ENCODE data around the gene MAP3K1. TPM values are rescaled to one million over a fixed set of nuclear protein-coding genes. Genes with fewer than 3 reads are reported as not detected.
"Not testable (repeated sequence)": the region's sequence is repeated elsewhere in the genome, so short reads cannot be mapped to it uniquely, and the experiment has no call there.

MAP3K1 gene
- 10 to 100 TPM; 63.7 to 92.8 (median 68.9) TPM for total RNA-seq

DNA sequence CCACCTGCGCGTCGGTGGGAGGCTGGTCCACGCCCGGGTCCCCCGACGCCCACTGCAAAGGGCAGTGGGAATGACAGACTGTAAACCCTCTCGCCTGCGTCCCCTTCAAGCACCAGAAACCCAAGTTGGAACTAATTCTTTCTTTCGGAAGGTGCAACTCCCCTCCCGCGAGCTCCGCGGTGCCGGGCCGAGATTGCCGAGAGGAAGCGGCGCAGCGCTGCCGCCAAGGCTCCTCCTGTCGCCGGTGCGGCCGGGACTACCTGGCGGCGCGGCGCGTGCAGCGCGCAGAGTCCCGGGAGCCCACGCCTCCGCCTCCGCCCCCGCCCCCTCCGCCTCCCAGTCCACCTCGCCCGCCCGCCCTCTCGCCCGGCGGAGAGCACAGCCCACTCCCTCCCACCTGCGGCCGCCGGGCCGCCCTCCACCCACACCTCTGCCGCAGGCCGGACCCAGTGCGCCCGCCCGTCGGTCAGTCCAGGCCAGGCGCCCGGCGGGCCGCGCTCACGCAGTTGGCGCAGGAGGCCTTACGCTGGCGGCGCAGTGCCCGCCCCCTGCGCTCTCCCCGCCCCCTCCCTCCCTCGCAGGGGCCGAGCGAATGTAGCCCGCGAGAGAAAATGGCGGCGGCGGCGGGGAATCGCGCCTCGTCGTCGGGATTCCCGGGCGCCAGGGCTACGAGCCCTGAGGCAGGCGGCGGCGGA, at the start of gene MAP3K1:
Gene MAP3K1, plus strand, starts transcription at position 587 of the 695 bp plus-strand sequence. Its CDS starts 25 bp downstream, at position 612.
- H3K4me3 ChIP-seq (ENCODE audit: low read depth, poor library complexity, severe bottlenecking): peak within 1 kb of the TSS; percentile 80
- TF ChIP-seq, protein P1, sequence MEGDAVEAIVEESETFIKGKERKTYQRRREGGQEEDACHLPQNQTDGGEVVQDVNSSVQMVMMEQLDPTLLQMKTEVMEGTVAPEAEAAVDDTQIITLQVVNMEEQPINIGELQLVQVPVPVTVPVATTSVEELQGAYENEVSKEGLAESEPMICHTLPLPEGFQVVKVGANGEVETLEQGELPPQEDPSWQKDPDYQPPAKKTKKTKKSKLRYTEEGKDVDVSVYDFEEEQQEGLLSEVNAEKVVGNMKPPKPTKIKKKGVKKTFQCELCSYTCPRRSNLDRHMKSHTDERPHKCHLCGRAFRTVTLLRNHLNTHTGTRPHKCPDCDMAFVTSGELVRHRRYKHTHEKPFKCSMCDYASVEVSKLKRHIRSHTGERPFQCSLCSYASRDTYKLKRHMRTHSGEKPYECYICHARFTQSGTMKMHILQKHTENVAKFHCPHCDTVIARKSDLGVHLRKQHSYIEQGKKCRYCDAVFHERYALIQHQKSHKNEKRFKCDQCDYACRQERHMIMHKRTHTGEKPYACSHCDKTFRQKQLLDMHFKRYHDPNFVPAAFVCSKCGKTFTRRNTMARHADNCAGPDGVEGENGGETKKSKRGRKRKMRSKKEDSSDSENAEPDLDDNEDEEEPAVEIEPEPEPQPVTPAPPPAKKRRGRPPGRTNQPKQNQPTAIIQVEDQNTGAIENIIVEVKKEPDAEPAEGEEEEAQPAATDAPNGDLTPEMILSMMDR (IDR thresholded peaks at IDR 0.05): no peak
- TF ChIP-seq POLR2A (IDR thresholded peaks at IDR 0.05): no peak
- DNase-seq (ENCODE audit: low spot score in 2 of 2): peak; percentile 72 to 96
- intact Hi-C loops (cut with DNase I; ENCODE audit: low total_unique reads): loop anchor here (10.0 kb wide), 1 partner anchor 360 kb away; the partner anchor contains the start of gene GPBP1
- WGBS, 2 donors: 0% methylated on average over 26 to 55 of the region's 87 CpGs

DNA sequence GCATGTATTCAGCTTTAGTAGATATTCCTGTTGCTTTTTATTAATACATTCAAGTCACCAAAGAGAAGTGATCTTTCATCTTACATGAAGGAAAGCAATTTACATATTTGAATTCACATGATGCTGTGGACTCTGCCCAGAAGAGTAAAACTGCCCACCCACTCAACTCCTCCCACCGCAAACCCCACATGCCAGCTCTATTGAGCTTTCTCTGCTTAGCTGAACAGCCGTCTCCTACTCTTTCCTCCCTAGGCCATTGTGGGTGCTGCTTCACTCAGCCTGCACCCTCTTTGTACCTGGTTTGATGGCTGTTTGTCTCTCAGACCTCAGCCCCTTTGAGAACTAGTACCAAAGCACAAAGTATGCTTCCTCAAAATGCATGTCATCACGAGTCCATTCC, 48.4 kb upstream of the MAP3K1 start:
- WGBS, 2 donors: 75 to 77% methylated on average over 3 of the region's 3 CpGs
- H3K4me3 ChIP-seq (ENCODE audit: low read depth, poor library complexity, severe bottlenecking): no peak overlapping the region
- no peak for DNase-seq (ENCODE audit: low spot score in 2 of 2)
- TF ChIP-seq POLR2A (IDR thresholded peaks at IDR 0.05): no peak
- TF ChIP-seq, protein P1 (IDR thresholded peaks at IDR 0.05): no peak
- intact Hi-C loops (cut with DNase I; ENCODE audit: low total_unique reads): no loop called here

DNA sequence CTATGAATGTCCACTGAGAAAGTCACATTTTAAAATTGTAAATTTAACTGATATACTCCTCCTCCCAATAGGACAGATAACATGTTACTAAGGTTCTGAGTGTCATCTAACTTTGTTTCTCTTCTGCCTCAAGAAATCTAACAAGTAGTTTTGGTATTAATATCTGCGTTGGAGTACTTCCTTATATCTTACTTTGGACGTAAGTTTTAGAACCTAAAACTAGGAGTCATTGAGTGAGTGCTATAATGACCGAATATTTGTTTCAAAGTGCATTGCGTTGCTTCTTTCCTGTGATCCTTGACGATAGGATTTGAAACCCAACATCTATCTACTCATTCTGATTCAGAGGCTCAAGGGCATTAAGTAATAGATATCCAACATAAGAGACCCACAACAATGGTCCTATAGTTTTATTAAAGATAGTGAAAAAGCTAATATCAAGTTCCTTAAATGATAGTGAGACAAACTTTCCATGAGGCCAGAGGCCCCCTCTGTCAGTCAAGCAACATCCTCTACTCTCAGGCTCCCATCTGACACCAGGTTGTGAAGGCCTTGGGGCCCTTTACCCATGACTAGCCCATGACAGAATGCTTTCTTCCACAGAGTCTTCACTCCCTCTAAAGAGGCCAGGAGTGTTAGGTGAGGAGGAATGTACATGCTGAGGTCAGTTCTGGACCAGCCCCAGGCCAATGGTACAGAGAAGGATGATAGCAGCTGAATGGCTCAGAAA, 45.3 kb upstream of the MAP3K1 start:
- WGBS, 2 donors: 93 to 94% methylated on average over 5 of the region's 5 CpGs
- intact Hi-C loops (cut with DNase I; ENCODE audit: low total_unique reads): no loop called here
- no peak for TF ChIP-seq POLR2A (IDR thresholded peaks at IDR 0.05)
- TF ChIP-seq, protein P1 (IDR thresholded peaks at IDR 0.05): no peak
- H3K4me3 ChIP-seq (ENCODE audit: low read depth, poor library complexity, severe bottlenecking): no peak overlapping the region
- no peak for DNase-seq (ENCODE audit: low spot score in 2 of 2)

DNA sequence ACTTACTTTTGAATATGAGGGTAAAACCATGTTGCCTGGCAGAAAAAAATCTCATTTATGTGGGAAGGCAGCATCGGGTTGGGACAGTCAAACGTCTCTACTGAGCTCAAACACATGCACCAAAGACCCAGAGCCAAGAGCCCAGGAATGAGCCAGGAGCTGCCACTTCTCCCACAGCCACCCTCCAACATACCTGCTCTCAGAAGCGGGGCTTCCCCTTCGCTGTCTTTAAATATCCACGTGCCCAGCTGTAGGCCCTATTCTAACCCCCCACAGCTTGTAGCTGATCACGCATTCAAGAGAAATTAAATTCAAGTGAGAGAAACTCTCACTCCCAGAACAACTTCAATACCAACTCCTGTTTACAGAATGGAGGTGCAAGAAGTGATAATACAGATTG, 42.6 kb upstream of the MAP3K1 start:
- 86 to 87% methylated on average over 6 of the region's 6 CpGs for WGBS, 2 donors
- intact Hi-C loops (cut with DNase I; ENCODE audit: low total_unique reads): no loop called here
- no peak for DNase-seq (ENCODE audit: low spot score in 2 of 2)
- TF ChIP-seq POLR2A (IDR thresholded peaks at IDR 0.05): no peak
- TF ChIP-seq, protein P1 (IDR thresholded peaks at IDR 0.05): no peak
- H3K4me3 ChIP-seq (ENCODE audit: low read depth, poor library complexity, severe bottlenecking): no peak overlapping the region

DNA sequence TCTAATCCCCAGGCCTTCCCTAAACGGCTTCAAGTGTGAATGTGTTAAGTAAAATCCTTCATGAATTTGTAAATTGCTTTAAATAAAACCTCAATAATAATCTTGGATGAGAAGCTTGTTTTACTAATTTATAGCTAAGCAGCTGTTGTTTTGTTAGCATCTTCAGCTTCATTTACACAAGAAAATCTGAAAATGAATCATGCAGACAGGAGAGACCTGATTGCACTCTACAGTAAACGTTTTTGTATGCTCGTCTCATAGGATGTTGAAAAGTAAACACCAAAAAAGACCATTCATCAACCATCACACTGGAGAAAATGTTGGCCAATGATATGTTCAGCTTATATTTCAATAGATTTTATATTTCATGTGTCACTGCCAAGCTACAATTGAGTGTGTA, 40.4 kb upstream of the MAP3K1 start:
- TF ChIP-seq, protein P1 (IDR thresholded peaks at IDR 0.05): no peak
- no peak for TF ChIP-seq POLR2A (IDR thresholded peaks at IDR 0.05)
- intact Hi-C loops (cut with DNase I; ENCODE audit: low total_unique reads): no loop called here
- WGBS, 2 donors: 71 to 77% methylated on average over 3 of the region's 3 CpGs
- H3K4me3 ChIP-seq (ENCODE audit: low read depth, poor library complexity, severe bottlenecking): no peak overlapping the region
- no peak for DNase-seq (ENCODE audit: low spot score in 2 of 2)

DNA sequence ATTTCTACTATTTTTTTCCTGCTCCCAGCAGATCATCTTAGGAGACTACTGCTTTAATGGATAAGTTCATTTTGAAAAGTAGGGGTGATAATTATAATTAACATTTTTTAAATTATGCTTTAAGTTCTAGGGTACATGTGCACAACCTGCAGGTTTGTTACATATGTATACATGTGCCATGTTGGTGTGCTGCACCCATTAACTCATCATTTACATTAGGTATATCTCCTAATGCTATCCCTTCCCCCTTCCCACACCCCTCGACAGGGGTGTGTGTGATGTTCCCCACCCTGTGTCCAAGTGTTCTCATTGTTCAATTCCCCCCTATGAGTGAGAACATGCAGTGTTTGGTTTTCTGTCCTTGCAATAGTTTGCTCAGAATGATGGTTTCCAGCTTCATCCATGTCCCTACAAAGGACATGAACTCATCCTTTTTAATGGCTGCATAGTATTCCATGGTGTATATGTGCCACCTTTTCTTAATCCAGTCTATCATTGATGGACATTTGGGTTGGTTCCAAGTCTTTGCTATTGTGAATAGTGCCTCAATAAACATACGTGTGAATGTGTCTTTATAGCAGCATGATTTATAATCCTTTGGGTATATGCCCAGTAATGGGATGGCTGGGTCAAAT, 39.0 kb upstream of the MAP3K1 start:
- intact Hi-C loops (cut with DNase I; ENCODE audit: low total_unique reads); DNase-seq (ENCODE audit: low spot score in 2 of 2); H3K4me3 ChIP-seq (ENCODE audit: low read depth, poor library complexity, severe bottlenecking): not testable (repeated sequence)
- WGBS, 2 donors: 63 to 65% methylated on average over 2 of the region's 2 CpGs
